NOMO-1 (cell line): ENCODE results near the gene RASGRP3.
"Not testable (repeated sequence)": the region's sequence is repeated elsewhere in the genome, so short reads cannot be mapped to it uniquely, and the experiment has no call there.

ENCODE experiments used
- DNase-seq, 2 experiments: peaks; one replicate each; lab custom pipeline; 2025; ENCODE audit not compliant: unreplicated experiment in 2 of 2; lab: John Stamatoyannopoulos, UW

The RASGRP3 gene

DNA sequence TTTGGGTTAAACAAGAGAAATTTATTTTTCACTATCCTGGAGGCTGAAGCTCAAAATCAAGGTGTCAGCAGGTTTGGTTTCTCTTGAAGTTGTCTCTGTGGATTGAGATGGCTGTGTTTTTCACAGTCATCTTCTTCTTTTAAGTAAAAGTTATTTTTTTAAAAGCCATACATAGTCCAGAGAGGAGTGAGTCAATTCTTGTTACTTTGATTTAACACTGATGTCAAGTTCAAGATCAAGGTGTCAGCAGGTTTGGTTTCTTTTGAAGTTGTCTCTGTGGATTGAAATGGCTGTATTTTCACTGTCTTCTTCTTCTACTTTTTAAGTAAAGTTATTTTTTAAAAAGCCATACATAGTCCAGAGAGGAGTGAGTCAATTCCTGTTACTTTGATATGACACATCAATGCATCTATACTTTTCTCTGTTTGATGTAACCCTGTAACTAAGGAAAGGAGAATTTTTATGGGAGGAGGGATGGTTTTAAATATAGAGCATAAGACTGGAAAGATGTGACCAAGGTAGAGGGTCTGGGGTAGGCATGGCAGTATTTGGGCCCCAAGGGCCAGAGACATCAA, 22.5 kb upstream of the RASGRP3 start:
- DNase-seq: no peak

GRCh38 chr2:33457556-33458247, 18.7 kb upstream of the RASGRP3 start:
- DNase-seq: peak; percentile 37 to 45

DNA sequence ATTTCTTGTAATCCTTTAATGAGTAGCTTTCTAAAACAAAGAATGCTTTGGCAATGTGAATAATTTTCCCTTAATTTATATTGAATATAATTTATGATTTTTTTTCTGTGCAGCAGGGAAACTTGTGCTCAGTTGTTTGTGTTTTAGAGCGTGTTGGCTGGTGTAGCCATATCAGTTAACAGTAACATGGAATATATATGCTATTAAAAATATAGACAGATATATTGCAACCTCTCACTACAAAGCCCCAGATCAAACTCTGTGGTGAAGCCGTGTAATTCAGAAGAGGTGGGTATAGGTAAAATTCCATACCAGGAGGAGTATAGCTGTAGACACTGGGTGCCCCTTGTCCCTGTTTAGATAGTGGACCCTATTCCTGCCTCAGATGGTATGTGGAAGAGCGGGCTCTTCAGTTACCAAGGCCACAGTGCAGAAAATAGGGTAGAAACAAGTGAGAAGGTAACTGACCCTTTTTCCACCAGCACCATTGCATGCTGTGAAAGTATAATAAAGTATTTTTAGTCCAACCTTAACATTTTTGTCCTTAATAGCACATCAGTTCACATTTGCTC, 18.1 kb upstream of the RASGRP3 start:
- no peak for DNase-seq

GRCh38 chr2:33459745-33460144, 16.7 kb upstream of the RASGRP3 start:
- DNase-seq: no peak

- not testable (repeated sequence) for DNase-seq
These were observed 13.9 kb upstream of the RASGRP3 start for GRCh38 chr2:33462512-33462911.

DNA sequence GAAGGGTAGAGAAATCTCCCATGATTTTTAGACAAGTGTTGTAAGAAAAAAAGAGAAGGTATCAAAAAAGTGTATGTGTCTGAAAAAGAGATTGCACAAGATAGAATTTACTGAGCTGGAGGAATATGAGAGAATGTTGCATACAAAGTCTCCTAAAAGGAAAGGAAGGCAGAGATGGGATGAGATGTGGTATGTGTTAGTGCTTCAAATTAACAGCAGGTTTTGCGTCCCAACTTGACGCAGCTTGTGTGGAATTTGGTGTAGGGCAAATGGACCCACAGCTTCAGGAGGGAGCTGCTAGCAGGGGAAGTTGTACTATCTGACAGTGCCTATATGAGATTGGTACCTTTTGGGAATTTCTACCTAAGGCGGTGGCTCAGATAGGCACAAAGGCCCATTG, 9.0 kb upstream of the RASGRP3 start:
- DNase-seq: no peak

- no peak for DNase-seq
These were observed 7.2 kb upstream of the RASGRP3 start for GRCh38 chr2:33469238-33469637.

GRCh38 chr2:33475224-33476130, 972 bp upstream of the RASGRP3 start:
- peak; percentile 72 to 88 for DNase-seq

DNA sequence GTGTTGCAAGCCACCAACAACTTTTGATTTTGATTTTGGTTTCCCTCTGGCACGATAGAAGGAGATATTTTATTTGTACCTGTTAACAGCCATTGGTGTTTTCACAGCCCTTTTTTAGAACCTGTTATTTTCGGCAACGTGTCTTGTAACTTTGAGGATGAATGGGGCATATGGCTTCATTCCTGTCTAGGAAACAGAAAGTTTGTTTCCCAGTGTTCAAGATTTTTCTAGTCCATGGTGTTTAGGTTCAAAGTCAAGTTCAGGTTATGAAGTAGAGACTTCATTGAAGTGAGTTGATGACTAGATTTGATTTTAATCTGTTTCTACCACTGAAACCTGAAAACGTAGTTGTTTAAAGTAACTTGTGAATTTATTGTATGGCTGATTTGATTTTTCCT, 343 bp downstream of the RASGRP3 start:
- no peak for DNase-seq

DNA sequence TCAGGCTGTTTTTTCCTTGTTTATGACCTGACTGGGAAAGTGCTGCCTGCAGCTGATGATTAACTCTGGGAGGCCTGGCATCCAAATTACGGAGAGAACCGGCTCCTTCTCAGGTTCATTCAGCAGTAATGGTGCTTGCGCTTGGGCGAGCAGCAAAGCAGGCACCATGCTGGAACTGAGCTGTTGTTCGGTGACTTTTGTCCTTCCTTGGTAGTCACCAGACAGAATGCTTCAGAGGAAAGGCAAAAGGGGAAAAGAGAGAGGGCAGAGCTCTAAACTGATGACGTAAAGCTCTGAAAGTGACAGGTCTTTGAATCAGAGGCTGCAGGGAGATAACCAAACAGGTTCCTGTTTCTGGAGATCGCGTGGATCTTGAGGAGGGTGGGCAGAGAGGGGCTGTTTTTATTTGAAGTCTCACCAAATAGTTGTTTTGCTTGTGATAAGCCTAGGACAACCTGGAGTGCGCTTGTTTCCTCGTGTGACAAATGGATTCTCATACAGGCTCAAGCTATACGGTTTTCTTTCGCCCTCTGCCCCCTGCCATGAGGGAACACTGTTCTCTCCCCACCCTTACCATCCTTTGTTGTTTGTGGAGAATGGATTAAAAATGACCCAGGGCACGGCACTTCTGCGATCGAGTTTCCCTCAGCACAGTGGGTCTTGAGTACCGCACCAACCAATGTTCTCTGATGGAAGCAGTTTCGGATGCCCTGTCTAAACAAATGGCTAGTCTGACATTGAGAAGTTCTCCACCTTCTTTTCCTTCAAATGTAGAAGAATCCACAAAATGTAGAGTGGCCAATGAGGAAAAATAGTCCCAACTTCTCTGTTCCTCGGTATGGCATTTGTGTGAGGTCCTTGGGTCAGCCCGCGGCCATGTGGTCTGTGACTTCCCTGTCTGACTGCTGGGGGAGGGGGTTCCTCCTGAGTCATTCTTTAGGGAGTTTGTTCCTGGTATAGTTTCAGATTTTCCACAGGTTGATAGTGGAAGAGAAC, 1.3 kb downstream of the RASGRP3 start:
- peak; percentile 52 to 79 for DNase-seq

GRCh38 chr2:33478968-33479731, 2.7 kb downstream of the RASGRP3 start:
- no peak for DNase-seq

- DNase-seq: no peak
These were observed 6.1 kb downstream of the RASGRP3 start for GRCh38 chr2:33482518-33482917.

DNA sequence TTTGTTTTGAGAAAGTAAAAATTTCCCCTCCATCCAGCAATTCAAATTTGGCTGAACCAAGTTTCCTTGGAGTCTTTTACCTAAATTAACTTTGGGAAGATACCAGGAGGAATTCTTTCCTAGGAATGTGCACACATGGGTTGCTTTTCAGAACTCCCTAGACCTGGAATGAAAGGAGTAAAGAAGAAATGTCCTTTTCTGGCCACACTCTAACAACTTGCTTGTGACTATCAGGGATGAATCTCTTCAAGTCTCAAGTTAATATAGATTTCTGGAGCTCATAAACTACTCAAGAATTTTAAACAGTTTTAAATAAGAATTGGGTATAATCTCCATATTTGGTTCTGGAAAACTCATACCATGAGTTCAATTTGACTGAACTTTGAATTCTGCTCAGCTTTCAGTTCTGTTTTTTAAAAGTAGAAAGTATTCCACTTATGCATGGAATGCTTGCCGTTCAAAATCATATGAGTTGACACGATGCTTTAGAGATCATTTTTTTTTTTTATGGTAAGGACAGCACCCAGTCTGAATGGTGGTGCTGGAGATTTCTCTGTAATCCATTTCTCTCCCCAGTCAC, 7.7 kb downstream of the RASGRP3 start:
- DNase-seq: no peak

DNA sequence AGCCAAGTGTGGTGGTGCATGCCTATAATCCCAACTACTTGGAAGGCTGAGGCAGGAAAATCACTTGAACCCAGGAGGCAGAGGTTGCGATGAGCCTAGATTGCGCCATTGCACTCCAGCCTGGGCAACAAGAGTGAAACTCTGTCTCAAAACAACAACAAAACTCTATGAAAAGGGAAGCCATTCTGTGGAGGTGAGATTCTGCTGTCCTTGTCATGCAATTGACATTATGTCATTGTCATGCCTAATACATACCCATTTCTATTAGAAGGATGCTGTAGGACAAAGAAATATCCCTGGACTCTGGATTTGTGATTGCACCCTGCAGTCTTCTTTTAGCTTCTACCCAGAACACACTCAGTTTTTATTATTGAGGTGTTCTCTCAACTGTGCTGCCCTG, 8.6 kb downstream of the RASGRP3 start:
- no peak for DNase-seq

DNA sequence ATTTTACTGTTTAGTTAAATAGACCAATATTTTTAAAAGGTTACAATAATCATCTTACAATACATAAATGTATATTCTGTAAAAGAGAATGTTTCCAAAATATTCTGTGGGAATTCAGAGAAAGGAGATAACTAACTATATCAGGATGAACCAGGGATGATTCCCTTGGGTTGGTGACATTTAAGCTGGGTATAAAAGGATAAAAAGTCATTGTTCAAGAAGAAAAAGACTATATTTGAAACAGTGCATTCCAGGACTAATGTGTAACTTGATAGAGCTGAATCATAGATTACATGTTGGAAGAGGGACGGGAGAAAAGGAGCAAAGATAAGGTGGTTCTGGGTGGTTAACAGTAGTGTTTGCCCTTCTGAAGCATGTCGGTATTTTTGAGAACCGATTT, 10.1 kb downstream of the RASGRP3 start:
- DNase-seq: no peak

DNA sequence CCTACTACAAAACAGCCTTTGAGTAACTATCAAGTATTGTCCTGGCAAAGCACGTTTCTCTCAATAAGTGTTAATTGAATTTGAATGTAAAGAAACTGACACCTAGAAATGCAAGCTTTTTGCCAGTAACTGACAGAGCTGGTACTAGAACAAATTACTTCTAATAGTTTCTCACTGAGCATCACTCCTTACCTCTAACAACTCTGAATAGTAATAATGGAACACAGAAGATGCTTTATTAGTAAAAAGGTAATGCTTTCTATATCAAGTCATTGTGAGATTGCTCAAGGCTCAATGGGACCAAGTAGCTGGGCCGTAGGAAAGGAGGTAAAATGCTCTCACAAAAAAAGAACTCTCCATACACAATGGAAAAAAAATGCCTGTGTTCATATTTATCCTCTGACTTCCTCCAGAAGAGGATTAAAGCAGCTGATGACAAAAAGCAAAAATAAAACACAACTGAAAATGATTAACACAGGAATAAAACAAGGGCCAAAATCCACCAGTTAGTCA, 11.8 kb downstream of the RASGRP3 start:
- no peak for DNase-seq

- DNase-seq: no peak
These were observed 12.5 kb downstream of the RASGRP3 start for GRCh38 chr2:33488715-33489540.

- peak in 1 of 2 experiments; percentile 10 for DNase-seq
These were observed 13.5 kb downstream of the RASGRP3 start for GRCh38 chr2:33489835-33490431.
